ENCODE measurements around the gene TVP23C.
A peak's percentile ranks its signal among the peaks of the same experiment; 100 is the strongest.

The TVP23C gene

DNA sequence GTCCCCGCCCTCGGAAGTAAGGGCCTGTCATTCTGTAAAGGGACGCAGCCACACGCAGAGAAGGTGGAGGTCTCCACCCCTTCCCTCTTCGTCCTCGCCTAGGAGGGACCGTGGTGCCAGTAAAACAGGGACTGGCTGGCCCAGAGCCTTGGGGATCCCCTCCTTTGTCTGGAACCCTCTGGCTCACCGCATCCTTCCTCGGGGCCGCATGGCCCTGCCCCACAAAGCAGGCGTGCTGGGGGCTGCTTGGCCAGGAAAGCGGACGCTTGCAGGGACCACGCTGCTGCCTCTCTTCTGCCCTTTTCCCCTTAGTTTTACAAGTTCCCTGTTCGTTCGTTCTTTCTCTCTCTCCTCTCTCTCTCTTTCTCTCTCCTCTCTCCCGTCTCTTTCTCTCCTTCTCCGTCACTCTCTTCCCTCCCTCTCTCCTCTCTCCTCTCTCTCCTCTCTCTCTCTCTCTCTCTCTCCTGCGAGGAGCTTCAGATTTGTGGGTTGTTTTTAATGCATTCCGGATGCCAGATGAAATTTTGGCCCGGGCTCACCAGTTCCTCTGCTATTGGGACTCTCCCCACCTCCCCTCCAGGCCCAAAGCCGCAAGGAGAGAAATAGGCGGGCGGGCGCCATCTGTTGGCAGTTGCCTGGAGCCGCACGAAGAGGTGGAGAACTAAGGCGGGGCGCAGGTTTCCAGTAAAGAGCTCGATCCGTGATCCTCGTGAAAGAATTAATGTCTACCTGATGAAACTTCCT is 60.7 kb downstream of the TVP23C start:
- H3K36me3 ChIP-seq (ENCODE audit: control insufficient read depth, insufficient read depth, low read length) = no peaks in the 10 kb centered on the region
- no peak overlapping the region for H3K4me3 ChIP-seq (ENCODE audit: low read length)
- peak overlapping the region; percentile 20 for H3K9ac ChIP-seq (ENCODE audit: low read length)
- H3K4me1 ChIP-seq (ENCODE audit: control insufficient read depth, insufficient read depth, low read length) = no peaks in the 10 kb centered on the region
- no peaks in the 10 kb centered on the region for H3K9me3 ChIP-seq (ENCODE audit: control insufficient read depth, low read length)
- no peaks in the 10 kb centered on the region for H3K27me3 ChIP-seq (ENCODE audit: control insufficient read depth, insufficient read depth, low read length)

DNA sequence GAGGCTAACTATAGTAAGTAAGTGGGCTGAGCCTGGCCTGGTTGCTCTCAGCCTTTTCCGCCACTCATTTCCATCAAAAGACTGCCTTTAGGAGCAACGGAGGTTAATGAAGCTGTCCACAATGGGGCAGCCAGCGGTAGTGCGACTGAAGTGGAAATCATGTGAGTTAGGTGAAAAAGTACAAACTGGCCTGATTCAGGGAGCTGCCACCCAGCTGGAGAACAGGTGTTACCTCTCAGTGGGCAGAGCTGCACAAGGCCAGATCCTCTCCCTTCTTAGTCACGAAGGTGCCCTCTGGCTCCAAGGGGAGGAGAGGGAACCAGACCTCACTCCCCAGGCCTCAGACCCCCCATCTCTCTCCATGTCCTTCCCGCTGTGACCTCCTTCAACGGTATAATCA is 61.5 kb downstream of the TVP23C start:
- Histone ChIP-seq H3K4me1 (ENCODE audit: control insufficient read depth, insufficient read depth, low read length) (no peaks in the 10 kb centered on the region), H3K9me3 (ENCODE audit: control insufficient read depth, low read length) (no peaks in the 10 kb centered on the region), H3K4me3 (ENCODE audit: low read length) (no peak overlapping the region), H3K27me3 (ENCODE audit: control insufficient read depth, insufficient read depth, low read length) (no peaks in the 10 kb centered on the region), H3K9ac (ENCODE audit: low read length) (no peak overlapping the region), H3K36me3 (ENCODE audit: control insufficient read depth, insufficient read depth, low read length) (no peaks in the 10 kb centered on the region)

DNA sequence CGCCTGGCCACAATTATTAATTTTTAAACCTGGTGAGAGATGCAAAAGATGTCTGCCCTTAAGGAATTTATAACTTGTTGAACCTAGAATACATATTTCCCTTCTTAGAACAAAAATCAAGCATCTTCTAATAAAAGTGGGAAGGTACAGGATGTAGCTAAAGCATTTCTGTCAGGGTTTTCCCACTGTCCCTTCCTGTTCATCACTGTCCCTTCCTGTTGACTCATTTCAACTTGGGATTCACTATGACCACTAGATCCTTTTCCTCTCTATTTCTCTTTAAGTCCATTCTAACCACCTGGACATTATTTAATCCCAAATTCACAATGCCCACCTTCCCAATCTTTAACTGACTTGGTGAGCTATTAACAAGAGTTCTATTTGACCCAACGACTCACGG is 62.0 kb downstream of the TVP23C start:
- no peaks in the 10 kb centered on the region for H3K9me3 ChIP-seq (ENCODE audit: control insufficient read depth, low read length)
- no peak overlapping the region for H3K9ac ChIP-seq (ENCODE audit: low read length)
- no peaks in the 10 kb centered on the region for H3K4me1 ChIP-seq (ENCODE audit: control insufficient read depth, insufficient read depth, low read length)
- no peak overlapping the region for H3K4me3 ChIP-seq (ENCODE audit: low read length)
- no peaks in the 10 kb centered on the region for H3K36me3 ChIP-seq (ENCODE audit: control insufficient read depth, insufficient read depth, low read length)
- H3K27me3 ChIP-seq (ENCODE audit: control insufficient read depth, insufficient read depth, low read length) = no peaks in the 10 kb centered on the region

DNA sequence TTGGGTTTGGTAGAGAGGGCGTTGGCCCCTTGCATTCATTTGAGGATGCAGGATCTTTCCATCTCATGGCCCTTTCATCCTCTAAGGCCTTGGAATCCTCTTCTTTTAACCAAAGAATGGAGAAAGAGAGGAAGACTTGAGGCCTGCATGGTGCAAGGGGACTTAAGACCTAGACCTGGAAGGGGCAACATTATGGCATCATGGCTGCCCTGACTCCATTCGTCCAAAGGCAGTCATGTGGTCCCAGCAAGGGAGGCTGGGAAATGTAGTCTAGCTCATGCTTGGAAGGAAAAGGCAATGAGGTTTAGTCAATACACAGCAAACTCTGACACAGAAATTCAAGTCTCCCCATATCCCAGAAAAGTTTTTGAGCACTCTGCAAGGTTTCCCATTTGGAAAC is 65.2 kb downstream of the TVP23C start:
- no peaks in the 10 kb centered on the region for H3K27me3 ChIP-seq (ENCODE audit: control insufficient read depth, insufficient read depth, low read length)
- no peaks in the 10 kb centered on the region for H3K4me1 ChIP-seq (ENCODE audit: control insufficient read depth, insufficient read depth, low read length)
- no peak overlapping the region for H3K4me3 ChIP-seq (ENCODE audit: low read length)

DNA sequence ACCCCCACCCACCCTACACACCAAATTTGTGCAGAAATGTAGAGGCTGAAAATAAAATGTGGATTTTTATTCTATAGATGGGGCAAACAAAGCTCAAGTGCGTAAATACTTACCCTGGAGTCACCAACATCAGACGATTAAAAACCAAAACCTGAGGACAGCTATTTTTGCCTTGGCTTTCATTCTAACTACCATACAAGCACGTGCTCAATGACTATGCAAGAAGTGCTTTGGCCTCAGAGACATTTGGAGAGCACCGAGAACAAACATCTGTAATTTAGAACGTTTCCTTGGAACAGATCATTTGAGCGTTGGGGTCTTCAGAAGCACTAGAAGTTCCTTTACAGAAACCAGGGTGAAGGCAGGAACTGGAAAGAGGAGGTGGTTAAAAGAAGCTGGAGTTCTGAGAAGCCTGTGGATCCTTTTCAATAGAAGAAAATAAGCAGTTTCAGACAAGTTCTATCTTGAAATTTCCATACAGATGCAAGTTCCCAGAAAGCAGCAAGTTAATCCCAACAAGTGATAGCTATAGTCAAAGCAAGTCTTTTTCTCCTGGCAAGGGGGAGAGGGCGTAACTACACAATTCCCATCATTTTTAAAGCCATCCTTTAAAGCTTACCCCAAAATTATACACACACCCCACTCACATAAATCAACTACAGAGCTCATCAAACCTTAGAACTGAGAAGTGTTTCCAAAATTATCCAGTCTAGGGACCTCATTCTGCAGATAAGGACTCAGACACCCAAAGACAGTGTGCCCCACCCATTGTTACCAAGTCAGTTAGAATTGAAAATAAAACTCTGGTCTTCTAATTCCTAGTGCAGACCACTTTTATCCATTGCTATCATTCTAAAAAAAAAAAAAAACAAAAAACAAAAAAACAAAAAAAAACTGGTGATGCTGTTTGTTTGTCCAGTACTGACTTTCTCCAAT is 66.3 kb downstream of the TVP23C start:
- Histone ChIP-seq H3K4me1 (ENCODE audit: control insufficient read depth, insufficient read depth, low read length) (no peaks in the 10 kb centered on the region), H3K9me3 (ENCODE audit: control insufficient read depth, low read length) (no peaks in the 10 kb centered on the region), H3K36me3 (ENCODE audit: control insufficient read depth, insufficient read depth, low read length) (no peaks in the 10 kb centered on the region), H3K4me3 (ENCODE audit: low read length) (no peak overlapping the region), H3K27me3 (ENCODE audit: control insufficient read depth, insufficient read depth, low read length) (no peaks in the 10 kb centered on the region), H3K9ac (ENCODE audit: low read length) (no peak overlapping the region)

More for the DNA sequence above, 65.2 kb downstream of the TVP23C start:
- Histone ChIP-seq H3K9ac (ENCODE audit: low read length) (no peak overlapping the region), H3K36me3 (ENCODE audit: control insufficient read depth, insufficient read depth, low read length) (no peaks in the 10 kb centered on the region), H3K9me3 (ENCODE audit: control insufficient read depth, low read length) (no peaks in the 10 kb centered on the region)

DNA sequence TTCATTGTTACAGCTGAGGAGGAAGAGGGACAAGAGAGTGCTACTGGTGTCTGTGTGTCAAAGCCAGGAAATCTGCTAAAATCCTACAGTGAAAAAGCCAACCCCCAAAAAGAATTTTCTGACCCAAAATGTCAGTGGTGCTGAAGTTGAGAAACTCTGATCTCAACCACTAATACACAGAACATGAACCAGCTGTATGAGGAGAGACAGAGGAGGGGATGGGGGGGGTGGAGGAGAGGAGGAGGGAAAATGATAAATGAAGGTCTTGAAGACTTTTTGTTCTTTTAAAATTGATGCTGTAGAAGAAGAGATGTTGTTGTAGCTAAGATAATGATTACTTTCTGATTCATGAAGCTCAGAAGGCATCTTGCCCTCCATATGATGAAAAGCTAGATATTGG is 68.5 kb downstream of the TVP23C start:
- Histone ChIP-seq H3K4me1 (ENCODE audit: control insufficient read depth, insufficient read depth, low read length) (no peaks in the 10 kb centered on the region), H3K9ac (ENCODE audit: low read length) (no peak overlapping the region), H3K27me3 (ENCODE audit: control insufficient read depth, insufficient read depth, low read length) (no peaks in the 10 kb centered on the region), H3K9me3 (ENCODE audit: control insufficient read depth, low read length) (no peaks in the 10 kb centered on the region), H3K36me3 (ENCODE audit: control insufficient read depth, insufficient read depth, low read length) (no peaks in the 10 kb centered on the region), H3K4me3 (ENCODE audit: low read length) (no peak overlapping the region)

DNA sequence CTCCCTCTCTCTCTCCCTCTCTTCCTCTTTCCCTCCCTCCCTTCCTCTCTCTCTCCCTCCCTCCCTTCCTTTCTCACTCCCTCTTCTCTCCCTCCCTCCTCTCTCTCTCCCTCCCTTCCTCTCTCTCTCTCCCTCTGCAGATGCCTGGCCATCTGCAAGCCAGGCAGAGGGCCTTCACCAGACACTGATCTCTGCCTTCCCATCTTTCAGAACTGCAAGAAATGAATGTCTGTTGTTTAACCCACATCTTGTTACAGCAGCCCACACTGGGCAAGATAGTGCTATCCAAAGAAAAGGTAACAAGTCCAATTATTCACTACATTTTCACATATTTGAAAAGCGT is 69.6 kb downstream of the TVP23C start:
- no peaks in the 10 kb centered on the region for H3K4me1 ChIP-seq (ENCODE audit: control insufficient read depth, insufficient read depth, low read length)
- H3K27me3 ChIP-seq (ENCODE audit: control insufficient read depth, insufficient read depth, low read length) = no peaks in the 10 kb centered on the region
- no peak overlapping the region for H3K4me3 ChIP-seq (ENCODE audit: low read length)
- no peak overlapping the region for H3K9ac ChIP-seq (ENCODE audit: low read length)
- no peaks in the 10 kb centered on the region for H3K9me3 ChIP-seq (ENCODE audit: control insufficient read depth, low read length)
- H3K36me3 ChIP-seq (ENCODE audit: control insufficient read depth, insufficient read depth, low read length) = no peaks in the 10 kb centered on the region

DNA sequence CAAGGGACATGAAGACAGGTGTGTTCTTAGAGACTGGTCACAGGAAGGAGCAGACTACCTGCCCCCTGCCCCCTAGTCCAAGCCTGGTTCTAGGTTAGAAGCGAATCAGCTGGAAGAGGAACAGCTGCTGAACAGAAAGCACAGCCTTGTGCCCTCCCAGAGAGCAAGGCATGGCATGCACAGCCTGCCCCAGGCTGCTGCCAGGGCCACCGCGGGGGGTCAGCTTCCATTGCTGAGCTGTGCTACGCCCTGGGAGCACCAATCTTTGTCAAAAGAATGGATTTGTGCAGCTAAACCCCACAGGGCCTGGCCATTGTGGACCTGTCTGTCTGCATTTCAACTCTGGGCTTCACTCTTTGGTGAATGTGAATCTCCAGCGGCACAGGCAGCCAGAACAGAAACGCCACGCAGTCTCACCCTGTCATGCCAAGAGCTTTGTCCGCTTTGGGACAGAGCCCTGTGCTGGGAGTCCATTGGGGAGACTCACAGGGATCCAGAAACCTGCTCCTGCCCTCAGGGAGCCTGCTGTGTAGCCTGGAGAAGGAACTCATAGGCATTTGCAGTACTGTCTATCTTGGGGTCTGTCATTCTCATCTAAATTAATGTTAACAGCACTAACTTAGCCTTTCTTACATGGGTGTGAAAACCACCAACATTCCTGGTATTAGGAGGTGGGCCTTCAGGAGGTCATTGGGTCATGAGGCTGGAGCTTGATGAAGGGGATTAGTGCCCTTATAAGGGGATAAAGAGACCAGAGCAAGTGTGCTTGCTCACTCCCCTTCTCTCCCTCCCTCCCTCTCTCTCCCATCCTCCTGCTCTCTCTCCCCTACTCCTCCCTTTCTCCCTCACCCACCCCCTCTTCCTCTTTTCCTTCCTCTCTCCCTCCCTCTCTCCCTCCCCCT is 70.2 kb downstream of the TVP23C start:
- H3K4me1 ChIP-seq (ENCODE audit: control insufficient read depth, insufficient read depth, low read length) = no peaks in the 10 kb centered on the region
- no peaks in the 10 kb centered on the region for H3K9me3 ChIP-seq (ENCODE audit: control insufficient read depth, low read length)
- H3K4me3 ChIP-seq (ENCODE audit: low read length) = no peak overlapping the region
- no peaks in the 10 kb centered on the region for H3K27me3 ChIP-seq (ENCODE audit: control insufficient read depth, insufficient read depth, low read length)
- H3K9ac ChIP-seq (ENCODE audit: low read length) = no peak overlapping the region
- no peaks in the 10 kb centered on the region for H3K36me3 ChIP-seq (ENCODE audit: control insufficient read depth, insufficient read depth, low read length)

DNA sequence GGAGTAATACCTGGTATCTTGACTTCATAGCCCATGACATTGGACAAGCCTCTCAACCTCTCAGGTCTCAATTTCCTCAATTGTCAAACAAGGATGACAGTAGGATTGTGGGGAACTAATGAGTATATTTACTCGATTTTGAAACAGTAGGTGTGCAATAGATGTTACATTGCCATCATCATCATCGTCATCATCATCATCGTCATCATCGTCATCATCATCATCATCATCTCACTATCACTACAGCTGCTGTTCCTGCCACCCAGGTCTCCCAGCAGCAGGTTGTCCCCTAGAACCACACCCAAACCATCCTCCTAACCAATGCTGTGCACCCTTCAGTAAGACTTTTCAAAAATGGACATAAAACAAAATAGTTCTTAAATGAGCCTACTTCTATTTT is 71.1 kb downstream of the TVP23C start:
- Histone ChIP-seq H3K27me3 (ENCODE audit: control insufficient read depth, insufficient read depth, low read length) (no peaks in the 10 kb centered on the region), H3K4me3 (ENCODE audit: low read length) (no peak overlapping the region), H3K36me3 (ENCODE audit: control insufficient read depth, insufficient read depth, low read length) (no peaks in the 10 kb centered on the region)

DNA sequence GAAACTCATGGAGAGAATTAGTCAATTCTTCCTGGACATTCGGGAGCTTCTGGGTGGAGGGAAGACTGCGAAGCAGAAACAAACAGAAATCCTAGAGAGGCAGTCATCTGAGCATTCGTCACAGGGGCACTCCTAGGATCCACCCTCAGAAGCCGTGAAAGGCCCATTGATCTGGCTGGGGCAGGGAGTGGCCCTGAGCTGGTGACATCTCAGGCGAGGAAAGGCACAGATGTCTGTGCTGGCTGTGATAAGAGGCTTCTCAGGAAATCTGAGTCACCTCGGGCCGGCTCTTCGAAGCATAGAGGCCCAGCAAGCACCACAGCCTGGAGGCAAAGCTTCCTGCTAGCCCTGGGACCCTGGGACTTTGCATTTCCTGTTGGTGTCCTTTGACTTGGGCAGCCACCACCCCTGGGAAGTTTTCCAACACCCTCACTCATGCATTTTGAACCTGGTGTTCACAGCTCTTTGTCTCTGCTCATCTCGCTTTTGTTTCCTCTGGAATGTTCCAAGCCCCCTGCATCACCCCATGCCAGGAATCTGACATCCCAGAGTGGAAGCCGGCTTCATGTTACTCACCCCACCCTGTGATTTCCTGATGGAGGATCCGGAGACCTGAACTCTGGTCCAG is 72.5 kb downstream of the TVP23C start:
- Histone ChIP-seq H3K4me3 (ENCODE audit: low read length) (no peak overlapping the region), H3K9me3 (ENCODE audit: control insufficient read depth, low read length) (no peaks in the 10 kb centered on the region), H3K4me1 (ENCODE audit: control insufficient read depth, insufficient read depth, low read length) (no peaks in the 10 kb centered on the region), H3K36me3 (ENCODE audit: control insufficient read depth, insufficient read depth, low read length) (no peaks in the 10 kb centered on the region), H3K9ac (ENCODE audit: low read length) (no peak overlapping the region), H3K27me3 (ENCODE audit: control insufficient read depth, insufficient read depth, low read length) (no peaks in the 10 kb centered on the region)

More for the DNA sequence above, 71.1 kb downstream of the TVP23C start:
- no peaks in the 10 kb centered on the region for H3K4me1 ChIP-seq (ENCODE audit: control insufficient read depth, insufficient read depth, low read length)
- H3K9me3 ChIP-seq (ENCODE audit: control insufficient read depth, low read length) = no peaks in the 10 kb centered on the region
- no peak overlapping the region for H3K9ac ChIP-seq (ENCODE audit: low read length)

DNA sequence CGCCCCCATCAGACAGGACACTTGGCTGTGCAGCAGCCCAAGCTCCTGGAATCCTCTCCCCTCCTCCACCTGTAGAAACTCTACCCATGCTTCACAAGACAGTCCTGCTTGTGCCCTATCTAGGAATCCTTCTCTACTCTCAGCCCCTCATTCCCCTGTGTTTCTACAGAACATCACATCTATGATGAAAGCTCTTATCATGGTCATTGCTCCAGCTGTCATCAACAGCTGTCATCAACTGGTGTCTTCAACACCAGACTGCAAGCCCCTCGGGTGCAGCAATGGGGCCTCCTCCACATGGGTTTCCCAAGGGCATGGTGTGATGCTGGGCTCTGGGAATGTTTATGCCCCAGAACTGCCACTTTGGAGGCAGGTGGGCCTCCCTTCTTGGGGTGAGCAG is 74.7 kb downstream of the TVP23C start:
- H3K9ac ChIP-seq (ENCODE audit: low read length) = no peak overlapping the region
- H3K4me3 ChIP-seq (ENCODE audit: low read length) = no peak overlapping the region
- H3K9me3 ChIP-seq (ENCODE audit: control insufficient read depth, low read length) = no peaks in the 10 kb centered on the region
- no peaks in the 10 kb centered on the region for H3K4me1 ChIP-seq (ENCODE audit: control insufficient read depth, insufficient read depth, low read length)
- no peaks in the 10 kb centered on the region for H3K27me3 ChIP-seq (ENCODE audit: control insufficient read depth, insufficient read depth, low read length)
- H3K36me3 ChIP-seq (ENCODE audit: control insufficient read depth, insufficient read depth, low read length) = no peaks in the 10 kb centered on the region

All from mucosa of stomach (tissue), 1 donor.